Stimulated activated CD8-positive, alpha-beta memory T cell treated with anti-CD3 and anti-CD28 coated beads, Interleukin-12 subunit alpha, Interleukin-12 subunit beta, amount 100 ng/mL, for 24 hours (primary cell): Measurements from ENCODE around the gene LUC7L3.
"Not testable (repeated sequence)": the region's sequence is repeated elsewhere in the genome, so short reads cannot be mapped to it uniquely, and the experiment has no call there.

ENCODE experiments used
- DNase-seq: peaks from one replicate; pipeline ENCODE4 v3.0.0-alpha.2; 2020; ENCODE audit errors: extremely low read depth

Gene LUC7L3, protein sequence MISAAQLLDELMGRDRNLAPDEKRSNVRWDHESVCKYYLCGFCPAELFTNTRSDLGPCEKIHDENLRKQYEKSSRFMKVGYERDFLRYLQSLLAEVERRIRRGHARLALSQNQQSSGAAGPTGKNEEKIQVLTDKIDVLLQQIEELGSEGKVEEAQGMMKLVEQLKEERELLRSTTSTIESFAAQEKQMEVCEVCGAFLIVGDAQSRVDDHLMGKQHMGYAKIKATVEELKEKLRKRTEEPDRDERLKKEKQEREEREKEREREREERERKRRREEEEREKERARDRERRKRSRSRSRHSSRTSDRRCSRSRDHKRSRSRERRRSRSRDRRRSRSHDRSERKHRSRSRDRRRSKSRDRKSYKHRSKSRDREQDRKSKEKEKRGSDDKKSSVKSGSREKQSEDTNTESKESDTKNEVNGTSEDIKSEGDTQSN

DNA sequence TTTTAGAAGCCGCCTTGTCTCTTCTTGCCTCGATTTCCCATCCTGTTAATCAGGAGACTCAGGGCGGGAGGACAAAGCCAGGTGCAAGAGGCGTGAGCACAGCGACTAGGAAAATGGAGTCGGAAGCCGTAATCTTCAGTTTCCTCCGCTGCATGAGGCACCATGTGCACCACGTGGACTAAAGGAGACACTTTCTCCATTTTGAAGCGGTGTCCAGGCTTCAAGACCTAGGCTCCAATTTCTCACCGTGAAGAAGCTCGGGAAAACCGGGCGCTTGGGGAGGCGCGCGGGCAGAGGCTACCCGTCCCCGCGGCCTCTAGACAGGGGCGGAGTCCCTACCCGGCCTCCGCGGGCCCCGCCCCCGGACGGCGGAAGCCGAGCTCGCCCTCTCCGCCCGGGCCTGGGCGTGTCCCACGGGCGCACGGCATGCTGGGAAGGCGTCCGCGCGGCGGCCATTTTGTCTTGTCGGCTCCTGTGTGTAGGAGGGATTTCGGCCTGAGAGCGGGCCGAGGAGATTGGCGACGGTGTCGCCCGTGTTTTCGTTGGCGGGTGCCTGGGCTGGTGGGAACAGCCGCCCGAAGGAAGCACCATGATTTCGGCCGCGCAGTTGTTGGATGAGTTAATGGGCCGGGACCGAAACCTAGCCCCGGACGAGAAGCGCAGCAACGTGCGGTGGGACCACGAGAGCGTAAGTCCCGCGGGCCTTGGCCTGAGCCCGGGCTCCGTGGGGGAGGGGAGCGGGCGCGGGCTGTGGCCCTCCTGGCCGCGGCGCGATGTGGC is at the start of gene LUC7L3:
Gene LUC7L3 (plus strand): TSS at position 460 of the 780 bp plus-strand sequence. CDS start 130 bp downstream, at position 590.
- DNase-seq = peak; percentile 78

DNA sequence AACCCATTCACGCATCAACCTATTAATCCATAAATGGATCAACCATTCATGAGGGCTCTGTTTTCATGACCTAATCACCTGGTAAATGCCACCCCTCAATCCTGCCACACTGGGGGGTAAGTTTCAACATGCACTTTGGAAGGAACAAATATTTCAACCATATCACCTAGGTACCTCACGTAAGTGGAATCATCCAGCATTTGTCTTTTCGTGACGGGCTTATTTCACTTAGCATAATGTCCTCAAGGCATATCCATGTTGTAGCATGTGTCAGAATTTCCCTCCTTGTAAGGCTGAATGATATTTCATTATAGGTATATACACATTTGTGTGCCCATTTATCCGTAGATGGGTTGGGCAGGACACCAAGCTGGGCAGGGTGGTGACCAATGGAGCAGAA is 47.3 kb upstream of the LUC7L3 start:
- no peak for DNase-seq

DNA sequence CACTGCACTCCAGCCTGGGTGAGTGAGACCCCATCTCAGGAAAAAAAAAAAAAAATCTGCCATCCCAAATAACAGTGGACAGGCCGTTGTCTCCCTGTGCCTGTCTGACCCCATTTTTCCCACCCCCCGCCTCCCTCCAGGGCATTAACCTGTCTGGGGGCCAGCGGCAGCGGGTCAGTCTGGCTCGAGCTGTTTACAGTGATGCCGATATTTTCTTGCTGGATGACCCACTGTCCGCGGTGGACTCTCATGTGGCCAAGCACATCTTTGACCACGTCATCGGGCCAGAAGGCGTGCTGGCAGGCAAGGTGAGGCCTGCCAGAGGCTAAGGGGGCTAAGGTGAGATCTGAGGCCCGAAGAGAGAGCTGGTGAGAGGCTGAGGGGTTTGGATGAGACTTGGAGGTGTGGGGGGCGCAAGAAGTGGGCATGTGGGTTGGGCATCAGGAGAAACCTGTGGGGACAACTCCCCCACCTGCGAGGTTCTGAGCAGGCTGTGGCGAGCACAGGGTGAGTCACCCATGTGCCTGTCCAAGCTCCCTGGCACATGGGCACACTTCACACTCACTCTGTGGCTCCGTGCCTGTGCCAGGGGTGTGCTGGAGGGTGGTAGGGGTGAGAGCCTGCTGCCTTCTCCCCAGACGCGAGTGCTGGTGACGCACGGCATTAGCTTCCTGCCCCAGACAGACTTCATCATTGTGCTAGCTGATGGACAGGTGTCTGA is 46.4 kb upstream of the LUC7L3 start:
- no peak for DNase-seq

DNA sequence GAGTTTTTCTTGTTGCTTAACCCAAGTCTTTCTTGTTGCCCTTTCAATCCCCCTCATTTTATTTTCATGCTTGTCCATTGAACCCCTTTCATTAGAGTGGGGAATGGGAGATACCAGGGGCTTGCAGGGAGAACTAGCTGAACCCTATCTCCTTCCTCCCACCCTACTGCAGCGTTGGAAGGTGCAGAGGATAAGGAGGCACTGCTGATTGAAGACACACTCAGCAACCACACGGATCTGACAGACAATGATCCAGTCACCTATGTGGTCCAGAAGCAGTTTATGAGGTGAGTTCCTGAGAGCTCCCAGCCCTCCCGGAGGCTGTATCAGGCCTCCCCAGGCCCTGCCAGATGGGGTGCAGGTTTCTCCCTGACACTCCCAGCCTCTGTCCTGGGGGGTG is 44.2 kb upstream of the LUC7L3 start:
- no peak for DNase-seq

DNA sequence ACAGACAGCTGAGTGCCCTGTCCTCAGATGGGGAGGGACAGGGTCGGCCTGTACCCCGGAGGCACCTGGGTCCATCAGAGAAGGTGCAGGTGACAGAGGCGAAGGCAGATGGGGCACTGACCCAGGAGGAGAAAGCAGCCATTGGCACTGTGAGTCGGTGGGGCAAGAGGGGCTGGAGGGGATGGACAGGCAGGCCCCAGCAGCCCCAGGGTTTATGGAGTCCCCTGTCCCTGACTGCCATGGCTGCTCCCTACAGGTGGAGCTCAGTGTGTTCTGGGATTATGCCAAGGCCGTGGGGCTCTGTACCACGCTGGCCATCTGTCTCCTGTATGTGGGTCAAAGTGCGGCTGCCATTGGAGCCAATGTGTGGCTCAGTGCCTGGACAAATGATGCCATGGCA is 43.8 kb upstream of the LUC7L3 start:
- no peak for DNase-seq

DNA sequence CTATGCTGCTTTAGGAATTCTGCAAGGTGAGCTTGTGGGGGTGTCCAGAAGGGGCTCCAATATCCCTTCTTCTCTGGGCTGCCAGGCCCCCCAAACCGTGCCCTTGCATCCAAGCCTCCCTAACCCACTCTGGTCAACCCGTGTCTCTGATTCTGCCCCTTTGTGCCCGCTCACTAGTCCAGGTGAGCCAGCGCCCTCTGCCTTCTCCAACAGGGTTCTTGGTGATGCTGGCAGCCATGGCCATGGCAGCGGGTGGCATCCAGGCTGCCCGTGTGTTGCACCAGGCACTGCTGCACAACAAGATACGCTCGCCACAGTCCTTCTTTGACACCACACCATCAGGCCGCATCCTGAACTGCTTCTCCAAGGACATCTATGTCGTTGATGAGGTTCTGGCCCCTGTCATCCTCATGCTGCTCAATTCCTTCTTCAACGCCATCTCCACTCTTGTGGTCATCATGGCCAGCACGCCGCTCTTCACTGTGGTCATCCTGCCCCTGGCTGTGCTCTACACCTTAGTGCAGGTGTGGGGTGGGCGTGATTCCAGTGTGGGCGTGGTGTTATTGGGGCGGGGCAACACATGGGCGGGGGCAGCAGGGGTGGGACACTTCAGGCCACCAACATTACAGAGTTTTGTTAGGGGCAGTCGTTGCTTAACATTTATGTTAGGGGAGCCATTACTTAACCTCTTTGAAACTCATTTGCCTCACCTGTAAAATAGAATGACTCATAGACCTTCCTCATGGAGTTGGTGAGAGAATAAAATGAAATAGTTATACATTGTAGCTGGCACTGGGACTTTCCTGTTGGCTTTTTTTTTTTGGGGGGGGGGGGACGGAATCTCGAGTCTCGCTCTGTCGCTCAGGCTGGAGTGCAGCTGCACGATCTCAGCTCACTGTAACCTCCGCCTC is 43.1 kb upstream of the LUC7L3 start:
- DNase-seq = no peak

DNA sequence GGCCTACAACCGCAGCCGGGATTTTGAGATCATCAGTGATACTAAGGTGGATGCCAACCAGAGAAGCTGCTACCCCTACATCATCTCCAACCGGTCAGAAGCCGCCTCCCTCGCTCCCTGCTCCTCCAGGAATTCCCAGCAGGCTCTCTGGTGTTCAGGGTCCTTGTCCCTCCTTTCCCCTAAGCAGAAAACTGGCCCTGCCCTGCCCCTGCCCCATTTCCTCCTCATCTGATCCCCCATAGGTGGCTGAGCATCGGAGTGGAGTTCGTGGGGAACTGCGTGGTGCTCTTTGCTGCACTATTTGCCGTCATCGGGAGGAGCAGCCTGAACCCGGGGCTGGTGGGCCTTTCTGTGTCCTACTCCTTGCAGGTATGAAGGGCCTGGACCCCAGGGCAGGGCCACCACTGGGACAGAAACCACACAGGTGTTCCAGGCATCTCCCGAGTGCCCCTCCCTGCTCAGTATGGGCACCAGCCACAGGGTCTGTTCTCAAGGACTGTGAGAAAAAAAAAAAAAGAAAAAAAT is 41.5 kb upstream of the LUC7L3 start:
- DNase-seq = no peak

DNA sequence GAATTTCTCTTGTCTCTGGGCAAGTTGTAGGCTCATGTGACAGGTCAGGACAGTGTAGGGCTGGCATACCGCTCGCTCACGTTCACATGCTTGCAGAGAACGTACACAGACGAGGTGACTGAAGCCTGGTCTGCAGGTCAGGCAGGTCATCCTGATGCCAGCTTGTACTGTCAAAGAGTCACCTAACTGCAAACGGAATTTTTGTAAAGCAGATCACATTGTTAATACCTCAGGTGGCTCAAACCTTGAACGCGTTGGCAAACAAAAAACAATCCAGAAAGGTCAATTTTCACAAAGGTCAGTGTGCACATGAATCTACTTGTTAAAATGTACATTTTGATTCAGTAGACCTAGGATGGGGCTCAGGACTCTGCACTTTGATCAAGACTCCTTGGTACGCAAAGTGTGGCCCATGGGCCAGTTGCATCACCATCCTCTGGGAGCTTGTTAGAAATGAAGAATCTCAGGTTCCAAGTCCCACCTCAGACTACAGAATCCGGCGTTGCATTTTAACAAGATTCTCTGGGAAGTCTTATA is 40.3 kb upstream of the LUC7L3 start:
- no peak for DNase-seq

DNA sequence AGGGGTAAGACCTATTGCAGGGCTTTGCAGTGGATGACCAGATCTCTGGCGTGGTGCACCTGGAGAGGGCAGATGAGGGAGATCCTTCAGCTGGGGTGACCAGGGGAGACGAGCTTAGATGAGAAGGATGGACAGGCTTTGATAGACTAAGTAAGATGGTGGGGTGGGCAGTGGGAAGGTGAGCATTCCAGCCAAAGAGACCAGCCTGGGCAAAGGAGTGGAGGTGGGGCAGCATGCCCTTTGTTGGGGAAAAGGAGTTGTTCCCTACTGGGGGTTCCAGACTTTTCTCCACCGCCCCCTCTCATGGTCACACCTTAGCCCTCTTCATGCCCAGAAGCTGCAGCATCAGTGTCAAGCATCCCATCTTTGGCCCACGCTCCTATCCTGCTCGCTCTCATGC is 39.3 kb upstream of the LUC7L3 start:
- DNase-seq = no peak

DNA sequence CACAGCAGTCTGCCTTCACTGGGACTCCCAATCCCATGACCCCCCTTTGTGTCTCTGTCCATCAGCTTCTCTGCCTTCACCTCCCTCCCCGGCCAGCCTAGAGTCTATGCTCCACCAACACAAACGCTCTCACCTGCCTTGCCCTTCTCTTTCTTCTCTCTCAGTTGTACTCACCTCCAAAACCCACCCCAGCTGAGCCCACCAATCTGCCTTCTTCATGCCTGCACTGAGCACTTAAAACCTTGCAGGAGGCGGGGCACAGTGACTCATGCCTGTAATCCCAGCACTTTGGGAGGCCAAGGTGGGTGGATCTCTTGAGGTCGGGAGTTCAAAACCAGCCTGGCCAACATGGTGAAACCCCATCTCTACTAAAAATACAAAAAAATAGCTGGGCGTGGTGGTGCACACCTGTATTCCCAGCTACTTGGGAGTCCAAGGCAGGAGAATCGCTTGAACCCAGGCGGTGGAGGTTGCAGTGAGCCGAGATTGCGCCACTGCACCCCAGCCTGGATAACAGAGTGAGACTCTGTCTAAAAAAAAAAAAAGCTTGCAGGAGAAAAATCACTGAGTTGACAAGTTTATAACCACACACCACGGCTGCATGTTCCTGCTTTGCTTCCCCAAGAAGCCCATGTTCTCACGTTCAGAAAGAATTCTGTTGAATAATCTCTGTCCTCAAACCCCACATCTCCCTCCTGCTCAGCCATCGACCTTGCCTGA is 38.7 kb upstream of the LUC7L3 start:
- not testable (repeated sequence) for DNase-seq

DNA sequence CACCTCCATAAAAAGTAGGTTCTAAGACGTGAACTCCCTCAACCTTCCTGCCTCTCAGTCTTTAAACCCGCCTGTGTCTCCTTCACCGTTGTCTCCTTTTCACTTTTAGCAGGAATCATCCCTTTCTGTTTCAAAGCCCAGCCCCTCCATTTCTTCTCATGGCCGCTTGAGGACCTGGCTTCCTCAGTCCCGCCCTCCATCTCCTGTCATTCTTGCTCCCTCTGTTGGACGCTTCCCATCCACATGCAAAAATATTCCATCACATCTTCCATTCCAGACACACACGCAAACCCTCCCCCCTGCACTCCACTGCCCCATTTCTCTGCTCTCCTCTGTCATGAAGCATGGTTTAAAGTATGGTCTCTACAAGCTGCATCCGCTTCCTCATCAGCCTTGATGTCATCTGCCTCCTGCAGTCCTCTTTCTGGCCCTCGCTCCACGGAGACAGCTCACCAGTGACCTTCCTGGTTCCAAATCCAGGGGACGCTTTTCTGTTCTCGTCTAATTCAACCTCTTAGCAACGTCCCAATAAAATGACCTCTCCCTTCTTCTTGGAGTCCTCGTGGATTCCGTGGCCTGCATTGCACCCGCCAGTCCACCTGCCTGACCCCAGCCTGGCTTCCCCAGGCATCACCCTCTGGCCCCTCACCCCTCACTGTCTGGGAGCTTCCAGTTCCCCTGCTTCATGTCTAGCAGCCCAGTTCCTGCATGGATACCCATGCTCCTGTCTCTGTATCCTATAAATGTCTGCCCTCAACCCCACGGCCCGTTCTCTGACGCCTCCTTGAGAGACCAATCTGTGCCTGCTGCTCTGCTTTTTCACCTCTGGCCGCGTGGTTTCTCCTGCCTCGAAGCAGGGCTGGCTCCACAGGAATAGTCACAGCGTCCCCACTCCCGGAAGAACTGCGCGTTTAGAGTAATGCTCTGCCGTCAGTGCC is 37.9 kb upstream of the LUC7L3 start:
- no peak for DNase-seq

DNA sequence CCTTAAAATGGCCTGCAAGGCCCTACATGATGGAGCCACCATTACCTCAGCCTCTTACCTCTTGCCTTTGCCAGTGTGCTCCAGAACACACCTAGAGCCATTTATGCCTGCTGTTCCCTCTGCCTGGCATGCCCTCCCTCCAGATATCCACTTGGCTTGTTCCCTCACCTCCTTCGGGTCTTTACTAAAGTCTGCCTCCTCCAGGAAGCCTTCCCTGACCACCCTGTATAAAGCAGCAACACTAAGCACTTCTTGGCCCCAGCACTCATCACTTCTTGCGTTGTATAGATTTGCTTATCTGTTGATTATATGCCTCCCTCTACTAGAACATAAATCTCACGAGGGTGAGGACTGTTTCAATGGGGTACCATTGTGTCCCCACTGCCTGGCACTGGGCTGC is 37.0 kb upstream of the LUC7L3 start:
- DNase-seq = no peak

DNA sequence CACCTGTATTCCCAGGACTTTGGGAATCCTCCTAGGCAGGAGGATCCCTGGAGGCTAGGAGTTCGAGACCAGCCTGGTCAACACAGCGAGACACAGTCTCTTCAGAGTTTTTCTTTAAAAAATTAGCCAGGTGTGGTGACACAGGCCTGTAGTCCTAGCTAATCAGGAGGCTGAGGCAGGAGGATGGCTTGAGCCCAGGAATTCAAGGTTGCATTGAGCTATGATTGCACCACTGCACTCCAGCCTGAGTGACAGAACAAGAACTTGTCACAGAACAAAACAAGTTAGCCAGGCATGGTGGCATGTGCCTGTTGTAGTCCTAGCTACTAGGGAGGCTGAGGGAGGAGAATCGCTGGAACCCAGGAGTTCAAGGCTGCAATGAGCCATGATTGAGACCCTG is 36.5 kb upstream of the LUC7L3 start:
- DNase-seq = no peak

DNA sequence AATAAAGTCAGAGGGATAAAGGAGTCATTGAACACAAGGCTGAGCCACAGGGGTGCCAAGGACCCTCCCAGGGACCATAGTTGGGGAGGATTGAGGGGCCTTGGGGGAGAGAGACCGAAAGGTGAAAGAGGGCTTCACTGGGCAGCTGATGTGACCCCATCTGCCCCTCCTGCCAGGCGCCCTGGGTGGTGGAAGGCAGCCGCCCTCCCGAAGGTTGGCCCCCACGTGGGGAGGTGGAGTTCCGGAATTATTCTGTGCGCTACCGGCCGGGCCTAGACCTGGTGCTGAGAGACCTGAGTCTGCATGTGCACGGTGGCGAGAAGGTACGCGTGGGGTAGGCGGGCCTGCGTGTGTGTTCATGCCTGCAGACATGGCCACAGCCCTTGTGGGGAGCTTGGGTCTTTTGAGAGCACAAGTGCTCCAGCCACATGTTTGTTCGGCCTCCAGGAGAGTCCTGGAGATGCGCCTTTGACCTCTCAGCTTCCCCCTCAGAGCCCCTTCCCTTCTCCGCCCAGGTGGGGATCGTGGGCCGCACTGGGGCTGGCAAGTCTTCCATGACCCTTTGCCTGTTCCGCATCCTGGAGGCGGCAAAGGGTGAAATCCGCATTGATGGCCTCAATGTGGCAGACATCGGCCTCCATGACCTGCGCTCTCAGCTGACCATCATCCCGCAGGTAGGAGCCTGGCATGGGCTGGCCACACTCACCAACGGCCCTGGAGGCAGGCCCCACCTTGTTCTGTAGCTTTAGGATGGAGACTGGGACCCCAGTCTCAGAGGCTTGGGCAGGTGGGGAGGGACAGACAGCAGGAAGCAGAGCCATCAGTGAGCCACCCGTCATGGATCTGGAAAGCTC is 35.7 kb upstream of the LUC7L3 start:
- no peak for DNase-seq

DNA sequence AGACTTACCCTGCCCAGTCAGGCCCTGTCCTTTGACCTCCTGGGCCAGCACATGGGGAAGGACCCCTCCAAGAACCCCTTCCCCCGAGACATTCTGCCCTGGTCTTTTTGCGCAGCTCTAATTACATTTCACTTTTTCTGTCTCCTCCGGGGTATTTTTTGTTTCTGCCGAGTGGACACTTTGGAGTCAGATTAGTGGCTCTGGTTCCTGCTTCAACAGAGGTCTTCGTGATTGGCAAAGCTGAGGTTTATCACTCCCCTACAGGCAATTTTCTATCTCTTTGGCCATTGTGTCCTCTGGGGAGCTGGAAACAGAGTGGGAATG is 35.2 kb upstream of the LUC7L3 start:
- no peak for DNase-seq

DNA sequence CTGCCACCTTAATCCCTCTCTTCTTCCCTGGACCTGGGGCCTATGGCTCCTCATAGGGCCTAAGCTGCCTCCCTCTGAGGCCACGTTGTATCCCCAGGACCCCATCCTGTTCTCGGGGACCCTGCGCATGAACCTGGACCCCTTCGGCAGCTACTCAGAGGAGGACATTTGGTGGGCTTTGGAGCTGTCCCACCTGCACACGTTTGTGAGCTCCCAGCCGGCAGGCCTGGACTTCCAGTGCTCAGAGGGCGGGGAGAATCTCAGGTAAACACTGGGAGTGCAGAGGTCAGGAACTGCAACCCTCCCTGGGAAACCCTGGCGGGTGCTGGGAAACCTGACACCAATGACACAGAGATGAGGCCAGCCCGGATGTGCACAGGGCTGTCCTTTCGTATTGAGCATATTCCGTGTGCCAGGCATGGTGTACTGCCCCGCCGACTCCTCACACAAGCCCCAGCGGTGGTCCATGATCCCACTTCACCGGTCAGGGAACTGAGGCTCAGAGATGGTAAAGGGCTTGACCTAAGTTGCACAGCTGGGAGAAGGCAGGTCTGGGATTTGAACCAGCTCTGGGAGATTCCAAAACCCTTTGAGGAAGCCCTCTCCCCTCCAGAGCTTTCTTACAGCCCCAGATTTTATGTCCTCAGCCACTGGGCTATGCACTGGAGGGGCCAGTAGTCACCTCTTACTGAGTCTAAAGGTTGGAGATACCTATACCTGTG is 34.6 kb upstream of the LUC7L3 start:
- DNase-seq = no peak

DNA sequence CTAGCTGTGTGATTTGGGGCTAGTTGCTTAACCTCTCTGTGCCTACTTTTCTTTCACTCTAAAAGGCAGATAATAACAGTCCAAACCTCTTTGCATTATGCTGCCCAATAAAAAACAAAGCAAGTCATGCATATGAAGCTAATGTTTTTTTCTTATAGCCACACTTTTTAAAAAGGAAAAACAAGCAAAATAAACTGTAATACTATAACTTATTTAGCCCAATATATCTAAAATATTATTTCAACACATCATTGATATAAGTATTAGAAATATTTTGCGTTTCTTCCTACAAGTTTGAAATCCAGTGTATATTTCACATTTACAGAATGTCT is 34.1 kb upstream of the LUC7L3 start:
- DNase-seq = no peak
